ENCODE measurements around the gene SPTBN1. TPM values are rescaled to one million over a fixed set of nuclear protein-coding genes. Genes with fewer than 3 reads are reported as not detected.

The SPTBN1 gene
- total RNA-seq, 1 donor from 2014 or later: 601 TPM

- Histone ChIP-seq H3K27me3 (ENCODE audit: low read depth) (no peaks in the 10 kb centered on the region), H3K4me1 (peaks cover 76% of the 10 kb centered on the region), H3K36me3 (no peaks in the 10 kb centered on the region), H3K4me3 (no peak overlapping the region), H3K27ac (no peak overlapping the region), H3K9me3 (no peaks in the 10 kb centered on the region)
- ATAC-seq (no peak), DNase-seq (no peak)
- intact Hi-C loops (cut with DNase I): no loop called here
- TF ChIP-seq, protein P1, sequence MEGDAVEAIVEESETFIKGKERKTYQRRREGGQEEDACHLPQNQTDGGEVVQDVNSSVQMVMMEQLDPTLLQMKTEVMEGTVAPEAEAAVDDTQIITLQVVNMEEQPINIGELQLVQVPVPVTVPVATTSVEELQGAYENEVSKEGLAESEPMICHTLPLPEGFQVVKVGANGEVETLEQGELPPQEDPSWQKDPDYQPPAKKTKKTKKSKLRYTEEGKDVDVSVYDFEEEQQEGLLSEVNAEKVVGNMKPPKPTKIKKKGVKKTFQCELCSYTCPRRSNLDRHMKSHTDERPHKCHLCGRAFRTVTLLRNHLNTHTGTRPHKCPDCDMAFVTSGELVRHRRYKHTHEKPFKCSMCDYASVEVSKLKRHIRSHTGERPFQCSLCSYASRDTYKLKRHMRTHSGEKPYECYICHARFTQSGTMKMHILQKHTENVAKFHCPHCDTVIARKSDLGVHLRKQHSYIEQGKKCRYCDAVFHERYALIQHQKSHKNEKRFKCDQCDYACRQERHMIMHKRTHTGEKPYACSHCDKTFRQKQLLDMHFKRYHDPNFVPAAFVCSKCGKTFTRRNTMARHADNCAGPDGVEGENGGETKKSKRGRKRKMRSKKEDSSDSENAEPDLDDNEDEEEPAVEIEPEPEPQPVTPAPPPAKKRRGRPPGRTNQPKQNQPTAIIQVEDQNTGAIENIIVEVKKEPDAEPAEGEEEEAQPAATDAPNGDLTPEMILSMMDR (IDR thresholded peaks at IDR 0.05): no peak
Observed at GRCh38 chr2:54553775-54554174, 97.6 kb downstream of the SPTBN1 start.

- Histone ChIP-seq H3K9me3 (no peaks in the 10 kb centered on the region), H3K4me1 (peaks cover 76% of the 10 kb centered on the region), H3K4me3 (no peak overlapping the region), H3K27ac (peak overlapping the region; percentile 39), H3K27me3 (ENCODE audit: low read depth) (no peaks in the 10 kb centered on the region), H3K36me3 (no peaks in the 10 kb centered on the region)
- no peak for DNase-seq
- intact Hi-C loops (cut with DNase I): no loop called here
- ATAC-seq: no peak
- TF ChIP-seq, protein P1 (IDR thresholded peaks at IDR 0.05): no peak
Observed at GRCh38 chr2:54555318-54555837, 99.3 kb downstream of the SPTBN1 start.

- Histone ChIP-seq H3K36me3 (no peaks in the 10 kb centered on the region), H3K9me3 (no peaks in the 10 kb centered on the region), H3K27ac (peak overlapping the region; percentile 88), H3K27me3 (ENCODE audit: low read depth) (no peaks in the 10 kb centered on the region), H3K4me1 (peaks cover 78% of the 10 kb centered on the region), H3K4me3 (no peak overlapping the region)
- TF ChIP-seq, protein P1 (IDR thresholded peaks at IDR 0.05): no peak
- ATAC-seq: peak in 1 of 2 donors; percentile 12
- intact Hi-C loops (cut with DNase I): no loop called here
- DNase-seq: no peak
Observed at GRCh38 chr2:54556621-54557121, 100.5 kb downstream of the SPTBN1 start.

GRCh38 chr2:54557211-54557600, 101.1 kb downstream of the SPTBN1 start:
- Histone ChIP-seq H3K4me1 (peaks cover 84% of the 10 kb centered on the region), H3K27ac (peak overlapping the region; percentile 88), H3K9me3 (no peaks in the 10 kb centered on the region), H3K36me3 (no peaks in the 10 kb centered on the region), H3K27me3 (ENCODE audit: low read depth) (no peaks in the 10 kb centered on the region), H3K4me3 (peak overlapping the region; percentile 60)
- no peak for DNase-seq
- ATAC-seq: no peak
- intact Hi-C loops (cut with DNase I): no loop called here
- TF ChIP-seq, protein P1 (IDR thresholded peaks at IDR 0.05): no peak

DNA sequence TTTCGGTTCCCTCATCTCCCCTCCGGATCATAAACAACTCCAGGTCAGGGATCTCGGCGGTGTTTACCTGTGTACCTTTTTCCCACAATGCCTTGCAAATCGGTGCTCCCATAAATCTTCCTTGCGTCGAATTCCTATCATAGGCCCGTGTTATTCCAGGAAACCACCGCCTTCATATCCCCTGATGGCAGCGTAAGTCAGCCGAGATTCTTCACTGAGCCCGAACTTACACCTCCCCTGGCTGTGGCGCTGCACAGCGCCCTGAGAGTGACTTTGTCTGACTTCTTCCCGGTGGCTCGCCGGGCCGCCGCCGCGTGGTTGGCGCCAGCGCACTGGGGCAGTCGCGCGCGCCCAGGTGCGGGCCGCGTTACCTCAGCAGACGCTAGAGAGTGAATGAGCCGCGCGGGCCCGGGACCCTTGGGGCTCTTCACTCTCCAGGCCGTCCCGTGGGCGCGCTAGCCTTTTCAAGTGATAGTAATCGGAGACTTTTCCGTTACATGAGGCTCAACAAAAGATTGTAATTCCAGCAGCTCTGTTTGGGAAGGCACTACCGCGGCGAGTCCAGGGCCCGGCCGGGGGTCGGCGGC, 101.6 kb downstream of the SPTBN1 start:
- Histone ChIP-seq H3K4me3 (peak overlapping the region; percentile 60), H3K9me3 (no peaks in the 10 kb centered on the region), H3K27me3 (ENCODE audit: low read depth) (no peaks in the 10 kb centered on the region), H3K27ac (peak overlapping the region; percentile 88), H3K4me1 (peaks cover 85% of the 10 kb centered on the region), H3K36me3 (no peaks in the 10 kb centered on the region)
- ATAC-seq (peak; percentile 69), DNase-seq (peak; percentile 78)
- TF ChIP-seq, protein P1 (IDR thresholded peaks at IDR 0.05): peak; percentile 20
- intact Hi-C loops (cut with DNase I): no loop called here
